Measurements from ENCODE around the gene ACTG1.

- TF ChIP-seq CTCF (IDR thresholded peaks at IDR 0.05) = no peak
- TF ChIP-seq POLR2AphosphoS5 (IDR thresholded peaks at IDR 0.05) = no peak
- no peak for TF ChIP-seq POLR2A (IDR thresholded peaks at IDR 0.05)
These were observed 43.9 kb downstream of the ACTG1 start for GRCh38 chr17:81468770-81469121.
